ENCODE data around the gene BAX. TPM values are rescaled to one million over a fixed set of nuclear protein-coding genes. Genes with fewer than 3 reads are reported as not detected.

BAX gene
- total and polyA plus RNA-seq, 9 of the 15 experiments (the other 6 are each of a cell fraction or from before 2014, with no cell fraction given): 3.2 to 95.4 (median 44.5) TPM

- TF ChIP-seq NR2C1 (IDR thresholded peaks at IDR 0.05) (no peak), NR2C1 (tag; IDR thresholded peaks at IDR 0.05) (no peak), MAZ (CRISPR knock-in tag; conservative IDR thresholded peaks at IDR 0.05 in 1 of 2, IDR thresholded peaks at IDR 0.05 in 1 of 2) (no peak), ZNF639 (CRISPR knock-in tag; conservative IDR thresholded peaks at IDR 0.05 in 1 of 2, IDR thresholded peaks at IDR 0.05 in 1 of 2) (0 out of 4 replicates have a peak, but pooled peaks of 1 of the 2 experiments have one; percentile 35), RCOR1 (IDR thresholded peaks at IDR 0.05; ENCODE audit: borderline replicate concordance in 1 of 2, low read depth in 2 of 2, low read length in 2 of 2) (no peak), ELF1 (tag; IDR thresholded peaks at IDR 0.05) (no peak)
- TF ChIP-seq, protein P1, sequence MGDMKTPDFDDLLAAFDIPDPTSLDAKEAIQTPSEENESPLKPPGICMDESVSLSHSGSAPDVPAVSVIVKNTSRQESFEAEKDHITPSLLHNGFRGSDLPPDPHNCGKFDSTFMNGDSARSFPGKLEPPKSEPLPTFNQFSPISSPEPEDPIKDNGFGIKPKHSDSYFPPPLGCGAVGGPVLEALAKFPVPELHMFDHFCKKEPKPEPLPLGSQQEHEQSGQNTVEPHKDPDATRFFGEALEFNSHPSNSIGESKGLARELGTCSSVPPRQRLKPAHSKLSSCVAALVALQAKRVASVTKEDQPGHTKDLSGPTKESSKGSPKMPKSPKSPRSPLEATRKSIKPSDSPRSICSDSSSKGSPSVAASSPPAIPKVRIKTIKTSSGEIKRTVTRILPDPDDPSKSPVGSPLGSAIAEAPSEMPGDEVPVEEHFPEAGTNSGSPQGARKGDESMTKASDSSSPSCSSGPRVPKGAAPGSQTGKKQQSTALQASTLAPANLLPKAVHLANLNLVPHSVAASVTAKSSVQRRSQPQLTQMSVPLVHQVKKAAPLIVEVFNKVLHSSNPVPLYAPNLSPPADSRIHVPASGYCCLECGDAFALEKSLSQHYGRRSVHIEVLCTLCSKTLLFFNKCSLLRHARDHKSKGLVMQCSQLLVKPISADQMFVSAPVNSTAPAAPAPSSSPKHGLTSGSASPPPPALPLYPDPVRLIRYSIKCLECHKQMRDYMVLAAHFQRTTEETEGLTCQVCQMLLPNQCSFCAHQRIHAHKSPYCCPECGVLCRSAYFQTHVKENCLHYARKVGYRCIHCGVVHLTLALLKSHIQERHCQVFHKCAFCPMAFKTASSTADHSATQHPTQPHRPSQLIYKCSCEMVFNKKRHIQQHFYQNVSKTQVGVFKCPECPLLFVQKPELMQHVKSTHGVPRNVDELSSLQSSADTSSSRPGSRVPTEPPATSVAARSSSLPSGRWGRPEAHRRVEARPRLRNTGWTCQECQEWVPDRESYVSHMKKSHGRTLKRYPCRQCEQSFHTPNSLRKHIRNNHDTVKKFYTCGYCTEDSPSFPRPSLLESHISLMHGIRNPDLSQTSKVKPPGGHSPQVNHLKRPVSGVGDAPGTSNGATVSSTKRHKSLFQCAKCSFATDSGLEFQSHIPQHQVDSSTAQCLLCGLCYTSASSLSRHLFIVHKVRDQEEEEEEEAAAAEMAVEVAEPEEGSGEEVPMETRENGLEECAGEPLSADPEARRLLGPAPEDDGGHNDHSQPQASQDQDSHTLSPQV (IDR thresholded peaks at IDR 0.05): peak; percentile 65; the same call in 1 of the 2 replicates
- TF ChIP-seq, protein P2, sequence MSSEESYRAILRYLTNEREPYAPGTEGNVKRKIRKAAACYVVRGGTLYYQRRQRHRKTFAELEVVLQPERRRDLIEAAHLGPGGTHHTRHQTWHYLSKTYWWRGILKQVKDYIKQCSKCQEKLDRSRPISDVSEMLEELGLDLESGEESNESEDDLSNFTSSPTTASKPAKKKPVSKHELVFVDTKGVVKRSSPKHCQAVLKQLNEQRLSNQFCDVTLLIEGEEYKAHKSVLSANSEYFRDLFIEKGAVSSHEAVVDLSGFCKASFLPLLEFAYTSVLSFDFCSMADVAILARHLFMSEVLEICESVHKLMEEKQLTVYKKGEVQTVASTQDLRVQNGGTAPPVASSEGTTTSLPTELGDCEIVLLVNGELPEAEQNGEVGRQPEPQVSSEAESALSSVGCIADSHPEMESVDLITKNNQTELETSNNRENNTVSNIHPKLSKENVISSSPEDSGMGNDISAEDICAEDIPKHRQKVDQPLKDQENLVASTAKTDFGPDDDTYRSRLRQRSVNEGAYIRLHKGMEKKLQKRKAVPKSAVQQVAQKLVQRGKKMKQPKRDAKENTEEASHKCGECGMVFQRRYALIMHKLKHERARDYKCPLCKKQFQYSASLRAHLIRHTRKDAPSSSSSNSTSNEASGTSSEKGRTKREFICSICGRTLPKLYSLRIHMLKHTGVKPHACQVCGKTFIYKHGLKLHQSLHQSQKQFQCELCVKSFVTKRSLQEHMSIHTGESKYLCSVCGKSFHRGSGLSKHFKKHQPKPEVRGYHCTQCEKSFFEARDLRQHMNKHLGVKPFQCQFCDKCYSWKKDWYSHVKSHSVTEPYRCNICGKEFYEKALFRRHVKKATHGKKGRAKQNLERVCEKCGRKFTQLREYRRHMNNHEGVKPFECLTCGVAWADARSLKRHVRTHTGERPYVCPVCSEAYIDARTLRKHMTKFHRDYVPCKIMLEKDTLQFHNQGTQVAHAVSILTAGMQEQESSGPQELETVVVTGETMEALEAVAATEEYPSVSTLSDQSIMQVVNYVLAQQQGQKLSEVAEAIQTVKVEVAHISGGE (CRISPR knock-in tag; IDR thresholded peaks at IDR 0.05): peak in 1 of 3 experiments; percentile 38; a peak in 1 of 6 replicates
- TF ChIP-seq, protein P3, sequence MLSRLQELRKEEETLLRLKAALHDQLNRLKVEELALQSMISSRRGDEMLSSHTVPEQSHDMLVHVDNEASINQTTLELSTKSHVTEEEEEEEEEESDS (CRISPR knock-in tag; IDR thresholded peaks at IDR 0.05): no peak
- TF ChIP-seq, protein P4, sequence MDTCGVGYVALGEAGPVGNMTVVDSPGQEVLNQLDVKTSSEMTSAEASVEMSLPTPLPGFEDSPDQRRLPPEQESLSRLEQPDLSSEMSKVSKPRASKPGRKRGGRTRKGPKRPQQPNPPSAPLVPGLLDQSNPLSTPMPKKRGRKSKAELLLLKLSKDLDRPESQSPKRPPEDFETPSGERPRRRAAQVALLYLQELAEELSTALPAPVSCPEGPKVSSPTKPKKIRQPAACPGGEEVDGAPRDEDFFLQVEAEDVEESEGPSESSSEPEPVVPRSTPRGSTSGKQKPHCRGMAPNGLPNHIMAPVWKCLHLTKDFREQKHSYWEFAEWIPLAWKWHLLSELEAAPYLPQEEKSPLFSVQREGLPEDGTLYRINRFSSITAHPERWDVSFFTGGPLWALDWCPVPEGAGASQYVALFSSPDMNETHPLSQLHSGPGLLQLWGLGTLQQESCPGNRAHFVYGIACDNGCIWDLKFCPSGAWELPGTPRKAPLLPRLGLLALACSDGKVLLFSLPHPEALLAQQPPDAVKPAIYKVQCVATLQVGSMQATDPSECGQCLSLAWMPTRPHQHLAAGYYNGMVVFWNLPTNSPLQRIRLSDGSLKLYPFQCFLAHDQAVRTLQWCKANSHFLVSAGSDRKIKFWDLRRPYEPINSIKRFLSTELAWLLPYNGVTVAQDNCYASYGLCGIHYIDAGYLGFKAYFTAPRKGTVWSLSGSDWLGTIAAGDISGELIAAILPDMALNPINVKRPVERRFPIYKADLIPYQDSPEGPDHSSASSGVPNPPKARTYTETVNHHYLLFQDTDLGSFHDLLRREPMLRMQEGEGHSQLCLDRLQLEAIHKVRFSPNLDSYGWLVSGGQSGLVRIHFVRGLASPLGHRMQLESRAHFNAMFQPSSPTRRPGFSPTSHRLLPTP (IDR thresholded peaks at IDR 0.05; ENCODE audit: borderline replicate concordance, extremely low read depth, insufficient read length): no peak
These were observed 41.4 kb upstream of the BAX start (continued) for GRCh38 chr19:48913114-48913889.
